GM12873 (cell line): ENCODE results near the gene NUMB.

Source experiments
- CTCF ChIP-seq: IDR thresholded peaks from 2 replicates; pipeline ENCODE4 v1.5.1; 2012; ENCODE audit warnings: low read depth, mild to moderate bottlenecking, moderate library complexity, low read length, control low read depth; ENCODE audit not compliant: insufficient read depth; ENCODE audit errors: missing control alignments

NUMB gene

GRCh38 chr14:73240816-73241480 is 217.4 kb downstream of the NUMB start:
- no peak for TF ChIP-seq CTCF

GRCh38 chr14:73239393-73240241 is 218.7 kb downstream of the NUMB start:
- TF ChIP-seq CTCF = no peak

GRCh38 chr14:73238941-73239340 is 219.4 kb downstream of the NUMB start:
- TF ChIP-seq CTCF = no peak

- no peak for TF ChIP-seq CTCF
Observed at GRCh38 chr14:73238424-73238852, 219.9 kb downstream of the NUMB start.

GRCh38 chr14:73237786-73238423 is 220.4 kb downstream of the NUMB start:
- TF ChIP-seq CTCF = no peak

GRCh38 chr14:73237219-73237785 is 221.0 kb downstream of the NUMB start, which contains the start of gene PAPLN:
Gene PAPLN (plus strand): TSS chr14:73237506. CDS start chr14:73239779, 2,273 bp downstream.
- no peak for TF ChIP-seq CTCF

- TF ChIP-seq CTCF = no peak
Observed at GRCh38 chr14:73236752-73237218, 221.6 kb downstream of the NUMB start.
